Diencephalon (tissue), 1 donor: ENCODE results near the gene PRR20A. TPM values are rescaled to one million over a fixed set of nuclear protein-coding genes. Genes with fewer than 3 reads are reported as not detected.

ENCODE experiments used
- small RNA-seq: library from RNA; depleted of rRNA; stranded (forward); fragments of <200 nt; gene quantifications from one replicate; pipeline ENCODE3, GENCODE V24; 2014
- total RNA-seq: library from RNA; depleted of rRNA; stranded (reverse); fragments of >200 nt; gene quantifications from one replicate; pipeline ENCODE4 v1.2.3, GENCODE V29; 2014

Gene PRR20A
- not detected for total RNA-seq

DNA sequence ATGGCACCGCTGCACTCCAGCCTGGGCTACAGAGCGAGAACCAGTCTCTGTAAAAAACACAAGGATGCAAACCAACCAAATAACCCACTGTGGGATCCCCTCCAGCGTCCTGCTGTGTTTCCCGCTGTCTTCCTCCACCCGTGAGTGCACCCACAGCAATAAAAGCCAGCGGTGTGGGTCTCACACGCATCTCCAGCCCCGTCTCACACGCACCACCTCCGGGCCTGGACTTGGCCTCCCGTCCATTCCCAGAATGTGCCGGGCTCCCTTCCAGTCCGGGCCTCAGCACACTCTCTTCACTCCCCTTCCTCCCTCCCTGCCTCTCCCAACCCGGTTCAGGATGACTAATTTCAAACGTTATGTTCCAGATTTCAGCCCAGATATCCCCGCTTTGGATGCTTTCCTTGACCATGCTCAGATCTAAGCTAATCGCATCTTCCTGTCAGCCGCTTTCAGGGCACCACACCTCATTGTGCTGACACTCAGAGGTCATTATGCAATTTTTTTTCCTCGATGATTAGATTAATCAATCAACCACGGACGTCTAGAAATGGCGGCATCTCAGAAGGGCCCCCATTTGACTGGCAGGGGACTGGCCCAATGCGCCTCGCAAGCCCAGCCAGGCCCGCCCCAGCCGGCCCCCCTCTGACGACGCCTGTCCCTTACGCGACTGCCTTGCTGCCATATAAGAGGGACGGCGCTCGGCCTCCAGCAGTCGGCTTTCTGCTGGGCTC is at the start of gene PRR20A:
Gene PRR20A (plus strand): TSS at position 684 of the 734 bp plus-strand sequence. CDS start 387 bp downstream, outside the sequence.

DNA sequence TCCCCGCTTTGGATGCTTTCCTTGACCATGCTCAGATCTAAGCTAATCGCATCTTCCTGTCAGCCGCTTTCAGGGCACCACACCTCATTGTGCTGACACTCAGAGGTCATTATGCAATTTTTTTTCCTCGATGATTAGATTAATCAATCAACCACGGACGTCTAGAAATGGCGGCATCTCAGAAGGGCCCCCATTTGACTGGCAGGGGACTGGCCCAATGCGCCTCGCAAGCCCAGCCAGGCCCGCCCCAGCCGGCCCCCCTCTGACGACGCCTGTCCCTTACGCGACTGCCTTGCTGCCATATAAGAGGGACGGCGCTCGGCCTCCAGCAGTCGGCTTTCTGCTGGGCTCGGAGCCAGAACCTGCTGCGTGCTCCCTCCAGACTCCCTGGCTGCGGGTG is 6.5 kb downstream of the PRR20A start, which contains the start of gene PRR20B:
Gene PRR20B (plus strand): TSS at position 301 of the 400 bp plus-strand sequence. CDS start 387 bp downstream, outside the sequence.

DNA sequence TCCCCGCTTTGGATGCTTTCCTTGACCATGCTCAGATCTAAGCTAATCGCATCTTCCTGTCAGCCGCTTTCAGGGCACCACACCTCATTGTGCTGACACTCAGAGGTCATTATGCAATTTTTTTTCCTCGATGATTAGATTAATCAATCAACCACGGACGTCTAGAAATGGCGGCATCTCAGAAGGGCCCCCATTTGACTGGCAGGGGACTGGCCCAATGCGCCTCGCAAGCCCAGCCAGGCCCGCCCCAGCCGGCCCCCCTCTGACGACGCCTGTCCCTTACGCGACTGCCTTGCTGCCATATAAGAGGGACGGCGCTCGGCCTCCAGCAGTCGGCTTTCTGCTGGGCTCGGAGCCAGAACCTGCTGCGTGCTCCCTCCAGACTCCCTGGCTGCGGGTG is 13.0 kb downstream of the PRR20A start, which contains the start of gene PRR20C:
Gene PRR20C (plus strand): TSS at position 301 of the 400 bp plus-strand sequence. CDS start 387 bp downstream, outside the sequence.

DNA sequence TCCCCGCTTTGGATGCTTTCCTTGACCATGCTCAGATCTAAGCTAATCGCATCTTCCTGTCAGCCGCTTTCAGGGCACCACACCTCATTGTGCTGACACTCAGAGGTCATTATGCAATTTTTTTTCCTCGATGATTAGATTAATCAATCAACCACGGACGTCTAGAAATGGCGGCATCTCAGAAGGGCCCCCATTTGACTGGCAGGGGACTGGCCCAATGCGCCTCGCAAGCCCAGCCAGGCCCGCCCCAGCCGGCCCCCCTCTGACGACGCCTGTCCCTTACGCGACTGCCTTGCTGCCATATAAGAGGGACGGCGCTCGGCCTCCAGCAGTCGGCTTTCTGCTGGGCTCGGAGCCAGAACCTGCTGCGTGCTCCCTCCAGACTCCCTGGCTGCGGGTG is 19.6 kb downstream of the PRR20A start, which contains the start of gene PRR20D:
Gene PRR20D (plus strand): TSS at position 301 of the 400 bp plus-strand sequence. CDS start 387 bp downstream, outside the sequence.

DNA sequence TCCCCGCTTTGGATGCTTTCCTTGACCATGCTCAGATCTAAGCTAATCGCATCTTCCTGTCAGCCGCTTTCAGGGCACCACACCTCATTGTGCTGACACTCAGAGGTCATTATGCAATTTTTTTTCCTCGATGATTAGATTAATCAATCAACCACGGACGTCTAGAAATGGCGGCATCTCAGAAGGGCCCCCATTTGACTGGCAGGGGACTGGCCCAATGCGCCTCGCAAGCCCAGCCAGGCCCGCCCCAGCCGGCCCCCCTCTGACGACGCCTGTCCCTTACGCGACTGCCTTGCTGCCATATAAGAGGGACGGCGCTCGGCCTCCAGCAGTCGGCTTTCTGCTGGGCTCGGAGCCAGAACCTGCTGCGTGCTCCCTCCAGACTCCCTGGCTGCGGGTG is 26.2 kb downstream of the PRR20A start, which contains the start of gene PRR20E:
Gene PRR20E (plus strand): TSS at position 301 of the 400 bp plus-strand sequence. CDS start 387 bp downstream, outside the sequence.

Small RNAs within 50 kb of the gene (small RNA-seq; reads per million reads assigned to genes)
- not detected for gene PRR20FP

Other genes starting within 250 kb of the PRR20A start
- gene PRR20B, start 6.6 kb downstream of the PRR20A start, total RNA-seq = not detected
- not detected for gene PRR20C, start 13.1 kb downstream of the PRR20A start, total RNA-seq
- not detected for gene PRR20D, start 19.7 kb downstream of the PRR20A start, total RNA-seq
- not detected for gene PRR20E, start 26.3 kb downstream of the PRR20A start, total RNA-seq